Hepatocyte (in vitro differentiated cells): ENCODE results near the gene DMGDH. TPM values are rescaled to one million over a fixed set of nuclear protein-coding genes. Genes with fewer than 3 reads are reported as not detected.

Source experiments
- DNase-seq: peaks from one replicate; pipeline ENCODE4 v3.0.0-alpha.2; 2016; ENCODE audit warnings: low spot score
- H2AFZ ChIP-seq: fragments of 200-600 bp; sonication (generic); 2 replicates; pipeline ENCODE4 v1.6.0; 2016; ENCODE audit warnings: antibody characterized with exemption, mild to moderate bottlenecking
- H3K27ac ChIP-seq: fragments of 200-600 bp; sonication (generic); 2 replicates; pipeline ENCODE4 v1.5.1; 2016; ENCODE audit warnings: mild to moderate bottlenecking
- H3K27me3 ChIP-seq: fragments of 200-600 bp; sonication (generic); 2 replicates; pipeline ENCODE4 v1.6.1; 2016
- H3K36me3 ChIP-seq: fragments of 200-600 bp; sonication (generic); replicated peaks from 2 replicates; pipeline ENCODE4 v1.5.1; 2016; ENCODE audit warnings: low read depth; ENCODE audit not compliant: insufficient read depth
- H3K4me1 ChIP-seq: fragments of 200-600 bp; sonication (generic); 2 replicates; pipeline ENCODE4 v1.5.1; 2016; ENCODE audit warnings: mild to moderate bottlenecking, moderate library complexity; ENCODE audit not compliant: insufficient read depth
- H3K4me2 ChIP-seq: fragments of 200-600 bp; sonication (generic); 2 replicates; pipeline ENCODE4 v1.6.0; 2016
- H3K4me3 ChIP-seq: fragments of 200-600 bp; sonication (generic); 2 replicates; pipeline ENCODE4 v1.5.1; 2016; ENCODE audit warnings: mild to moderate bottlenecking
- H3K79me2 ChIP-seq: fragments of 200-600 bp; sonication (generic); 2 replicates; pipeline ENCODE4 v1.6.0; 2017; ENCODE audit warnings: mild to moderate bottlenecking
- H3K9me2 ChIP-seq: fragments of 200-600 bp; sonication (generic); replicated peaks from 2 replicates; pipeline ENCODE4 v1.6.0; 2017; ENCODE audit warnings: mild to moderate bottlenecking; ENCODE audit not compliant: insufficient read depth
- H3K9me3 ChIP-seq: fragments of 200-600 bp; sonication (generic); 2 replicates; pipeline ENCODE4 v1.5.1; 2016; ENCODE audit warnings: low read depth, mild to moderate bottlenecking
- H4K20me1 ChIP-seq: fragments of 200-600 bp; sonication (generic); 2 replicates; pipeline ENCODE4 v1.6.0; 2016; ENCODE audit warnings: mild to moderate bottlenecking; ENCODE audit not compliant: insufficient read depth, poor library complexity, severe bottlenecking
- EZH2 ChIP-seq: fragments of 200-600 bp; sonication (generic); IDR thresholded peaks from 2 replicates; pipeline ENCODE4 v1.6.1; 2016; ENCODE audit warnings: antibody characterized with exemption, mild to moderate bottlenecking, borderline replicate concordance
- EZH2phosphoT487 ChIP-seq: fragments of 200-600 bp; sonication (generic); IDR thresholded peaks from one replicate; pipeline ENCODE4 v1.6.1; 2018; ENCODE audit warnings: antibody characterized with exemption, mild to moderate bottlenecking, low read depth, moderate library complexity; ENCODE audit not compliant: unreplicated experiment, severe bottlenecking
- WGBS: methylation state at CpG from one replicate; pipeline ENCODE4 v1.1.6; 2016; ENCODE audit warnings: low lambda C conversion rate; ENCODE audit errors: missing lambda C conversion rate; 5-methylcytosine and 5-hydroxymethylcytosine counted together
- polyA plus RNA-seq: library from polyadenylated mRNA; unstranded; fragments of >200 nt; fragmentation: Nextera tagmentation; extraction: Ambion mirVana; gene quantifications from 2 replicates; pipeline ENCODE4 v1.2.1, GENCODE V29; 2016
- total RNA-seq: library from RNA; depleted of rRNA; stranded (reverse); fragments of >200 nt; gene quantifications from 2 replicates; pipeline ENCODE4 v1.2.3, GENCODE V29; 2014
- TF ChIP-seq, protein P1 (sequence below): fragments of 200-600 bp; sonication (generic); IDR thresholded peaks from 2 replicates; pipeline ENCODE4 v1.5.1; 2016; ENCODE audit warnings: antibody characterized with exemption, mild to moderate bottlenecking; ENCODE audit not compliant: poor library complexity

DMGDH gene
- total and polyA plus RNA-seq, 2 experiments from 2014 or later: 0.87 TPM

DNA sequence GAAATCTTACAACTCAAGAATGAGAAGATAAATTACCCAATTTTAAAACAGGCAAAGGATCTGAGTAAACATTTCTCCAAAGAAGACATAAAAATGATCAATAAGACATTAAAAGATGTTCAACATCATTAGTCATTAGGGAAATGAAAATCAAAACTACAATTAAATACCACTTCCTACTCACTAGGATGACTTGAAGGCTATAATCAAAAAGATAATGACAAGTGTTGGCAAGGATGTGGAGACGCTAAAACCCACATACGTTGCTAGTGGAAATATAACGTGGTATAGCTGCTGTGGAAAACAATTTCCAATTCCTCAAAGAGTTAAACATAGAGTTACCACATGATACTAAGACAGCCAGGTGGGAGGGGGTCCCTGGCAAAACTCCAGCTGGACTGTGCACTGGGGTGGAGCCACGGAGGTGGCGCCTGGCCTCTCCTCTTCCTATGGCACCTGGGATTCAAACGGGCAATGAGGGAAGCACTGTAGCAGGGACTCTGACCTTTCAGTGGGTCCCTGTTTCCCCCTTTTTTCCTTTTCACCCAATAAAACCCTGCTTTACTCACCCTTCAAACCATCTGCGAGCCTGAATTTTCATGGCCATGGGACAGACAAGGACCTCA is 90.2 kb downstream of the DMGDH start:
- 84% methylated on average over 7 of the region's 7 CpGs for WGBS
- no peaks in the 10 kb centered on the region for H3K36me3 ChIP-seq
- no peak overlapping the region for H2AFZ ChIP-seq
- no peaks in the 10 kb centered on the region for H3K9me3 ChIP-seq
- peaks cover 37% of the 10 kb centered on the region for H3K79me2 ChIP-seq
- no peaks in the 10 kb centered on the region for H4K20me1 ChIP-seq
- H3K27me3 ChIP-seq: no peaks in the 10 kb centered on the region
- peaks cover 20% of the 10 kb centered on the region for H3K4me1 ChIP-seq
- H3K4me2 ChIP-seq: no peak overlapping the region
- no peak for DNase-seq
- TF ChIP-seq, protein P1, sequence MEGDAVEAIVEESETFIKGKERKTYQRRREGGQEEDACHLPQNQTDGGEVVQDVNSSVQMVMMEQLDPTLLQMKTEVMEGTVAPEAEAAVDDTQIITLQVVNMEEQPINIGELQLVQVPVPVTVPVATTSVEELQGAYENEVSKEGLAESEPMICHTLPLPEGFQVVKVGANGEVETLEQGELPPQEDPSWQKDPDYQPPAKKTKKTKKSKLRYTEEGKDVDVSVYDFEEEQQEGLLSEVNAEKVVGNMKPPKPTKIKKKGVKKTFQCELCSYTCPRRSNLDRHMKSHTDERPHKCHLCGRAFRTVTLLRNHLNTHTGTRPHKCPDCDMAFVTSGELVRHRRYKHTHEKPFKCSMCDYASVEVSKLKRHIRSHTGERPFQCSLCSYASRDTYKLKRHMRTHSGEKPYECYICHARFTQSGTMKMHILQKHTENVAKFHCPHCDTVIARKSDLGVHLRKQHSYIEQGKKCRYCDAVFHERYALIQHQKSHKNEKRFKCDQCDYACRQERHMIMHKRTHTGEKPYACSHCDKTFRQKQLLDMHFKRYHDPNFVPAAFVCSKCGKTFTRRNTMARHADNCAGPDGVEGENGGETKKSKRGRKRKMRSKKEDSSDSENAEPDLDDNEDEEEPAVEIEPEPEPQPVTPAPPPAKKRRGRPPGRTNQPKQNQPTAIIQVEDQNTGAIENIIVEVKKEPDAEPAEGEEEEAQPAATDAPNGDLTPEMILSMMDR: no peak
- no peak for TF ChIP-seq EZH2
- no peak for TF ChIP-seq EZH2phosphoT487
- H3K27ac ChIP-seq: no peak overlapping the region
- no peak overlapping the region for H3K4me3 ChIP-seq
- no peaks in the 10 kb centered on the region for H3K9me2 ChIP-seq

GRCh38 chr5:78975035-78975434 is 94.4 kb downstream of the DMGDH start:
- 96% methylated on average over 8 of the region's 8 CpGs for WGBS

GRCh38 chr5:78974601-78975000 is 94.9 kb downstream of the DMGDH start:
- WGBS: 37% methylated on average over 2 of the region's 2 CpGs
- H3K4me2 ChIP-seq: peak overlapping the region; percentile 50
- no peaks in the 10 kb centered on the region for H3K9me3 ChIP-seq
- peaks cover 26% of the 10 kb centered on the region for H3K79me2 ChIP-seq
- H3K27me3 ChIP-seq: no peaks in the 10 kb centered on the region
- H3K4me3 ChIP-seq: no peak overlapping the region
- TF ChIP-seq, protein P1: no peak
- TF ChIP-seq EZH2phosphoT487: no peak
- no peak overlapping the region for H2AFZ ChIP-seq
- no peak for DNase-seq
- H3K4me1 ChIP-seq: peaks cover 34% of the 10 kb centered on the region
- H3K9me2 ChIP-seq: no peaks in the 10 kb centered on the region
- no peaks in the 10 kb centered on the region for H3K36me3 ChIP-seq
- H4K20me1 ChIP-seq: no peaks in the 10 kb centered on the region
- peak overlapping the region; percentile 10 for H3K27ac ChIP-seq

More at GRCh38 chr5:78975035-78975434, 94.4 kb downstream of the DMGDH start:
- Histone ChIP-seq H3K4me3 (no peak overlapping the region), H3K79me2 (peaks cover 29% of the 10 kb centered on the region), H3K4me1 (peaks cover 34% of the 10 kb centered on the region), H3K27me3 (no peaks in the 10 kb centered on the region), H3K27ac (peak overlapping the region; percentile 10), H2AFZ (no peak overlapping the region), H3K9me3 (no peaks in the 10 kb centered on the region), H3K36me3 (no peaks in the 10 kb centered on the region), H4K20me1 (no peaks in the 10 kb centered on the region), H3K4me2 (peak overlapping the region; percentile 50), H3K9me2 (no peaks in the 10 kb centered on the region)
- TF ChIP-seq EZH2phosphoT487: no peak
- TF ChIP-seq, protein P1: no peak
- no peak for TF ChIP-seq EZH2
- no peak for DNase-seq
